Cardiac muscle cell (in vitro differentiated cells and primary cell): ENCODE results near the gene MCOLN1. TPM values are rescaled to one million over a fixed set of nuclear protein-coding genes. Genes with fewer than 3 reads are reported as not detected.

Experiments
- DNase-seq, 2 donors: peaks; one replicate each; pipeline versions ENCODE4 v3.0.0 to v3.0.0-alpha.2; 2010 to 2017; ENCODE audit warnings: low read depth in 1 of 2, low spot score in 1 of 2
- H3K27ac ChIP-seq: fragments of 200-600 bp; sonication (generic); 2 replicates; pipeline ENCODE4 v1.5.1; 2016
- H3K27me3 ChIP-seq: fragments of 200-600 bp; sonication (generic); 2 replicates; pipeline ENCODE4 v1.6.0; 2016; ENCODE audit warnings: control low read depth
- H3K36me3 ChIP-seq: fragments of 200-600 bp; sonication (generic); 2 replicates; pipeline ENCODE4 v1.5.1; 2016; ENCODE audit warnings: control low read depth
- H3K4me1 ChIP-seq: fragments of 200-600 bp; sonication (generic); 2 replicates; pipeline ENCODE4 v1.8.1; 2017; ENCODE audit warnings: low read depth, mild to moderate bottlenecking, mixed run types
- H3K4me3 ChIP-seq: fragments of 200-600 bp; sonication (generic); 2 replicates; pipeline ENCODE4 v1.5.1; 2016; ENCODE audit warnings: mild to moderate bottlenecking
- H3K9me3 ChIP-seq: fragments of 200-600 bp; sonication (generic); 2 replicates; pipeline ENCODE4 v1.5.1; 2017; ENCODE audit warnings: low read depth, mild to moderate bottlenecking, control low read depth
- CTCF ChIP-seq: IDR thresholded peaks from 2 replicates; pipeline ENCODE4 v1.5.1; 2012; ENCODE audit warnings: low read depth, mild to moderate bottlenecking, low read length
- polyA plus RNA-seq: library from polyadenylated mRNA; unstranded; fragments of >200 nt; fragmentation: Nextera tagmentation; extraction: Ambion mirVana; gene quantifications from 2 replicates; pipeline ENCODE4 v1.2.1, GENCODE V29; 2016
- total RNA-seq: library from RNA; depleted of rRNA; stranded (reverse); fragments of >200 nt; gene quantifications from 2 replicates; pipeline ENCODE4 v1.2.3, GENCODE V29; 2016

Gene MCOLN1
- total and polyA plus RNA-seq, 2 experiments from 2014 or later: 5.8 to 24.7 TPM

- Histone ChIP-seq H3K4me3 (peak overlapping the region; percentile 87), H3K4me1 (peaks cover 7% of the 10 kb centered on the region), H3K9me3 (no peaks in the 10 kb centered on the region), H3K27ac (no peak overlapping the region), H3K36me3 (peaks cover 2% of the 10 kb centered on the region), H3K27me3 (no peaks in the 10 kb centered on the region)
- peak in 1 of 2 donors; percentile 47 for DNase-seq
- no peak for TF ChIP-seq CTCF
These were observed 671 bp downstream of the MCOLN1 start for GRCh38 chr19:7522923-7523667.

- H3K36me3 ChIP-seq: peaks cover 2% of the 10 kb centered on the region
- H3K27me3 ChIP-seq: no peaks in the 10 kb centered on the region
- no peak for TF ChIP-seq CTCF
- peaks cover 7% of the 10 kb centered on the region for H3K4me1 ChIP-seq
- H3K4me3 ChIP-seq: no peak overlapping the region
- no peak overlapping the region for H3K27ac ChIP-seq
- no peaks in the 10 kb centered on the region for H3K9me3 ChIP-seq
- no peak for DNase-seq
These were observed 2.1 kb downstream of the MCOLN1 start for GRCh38 chr19:7524523-7524922.

GRCh38 chr19:7524992-7525739 lies 2.7 kb downstream of the MCOLN1 start:
- no peak for DNase-seq
- TF ChIP-seq CTCF: no peak
- H3K27me3 ChIP-seq: no peaks in the 10 kb centered on the region
- no peak overlapping the region for H3K27ac ChIP-seq
- H3K36me3 ChIP-seq: no peaks in the 10 kb centered on the region
- no peak overlapping the region for H3K4me3 ChIP-seq
- H3K4me1 ChIP-seq: peaks cover 7% of the 10 kb centered on the region
- no peaks in the 10 kb centered on the region for H3K9me3 ChIP-seq

- no peaks in the 10 kb centered on the region for H3K9me3 ChIP-seq
- H3K4me1 ChIP-seq: peaks cover 7% of the 10 kb centered on the region
- TF ChIP-seq CTCF: no peak
- no peaks in the 10 kb centered on the region for H3K27me3 ChIP-seq
- DNase-seq: no peak
- no peak overlapping the region for H3K27ac ChIP-seq
- no peak overlapping the region for H3K4me3 ChIP-seq
- H3K36me3 ChIP-seq: no peaks in the 10 kb centered on the region
These were observed 3.9 kb downstream of the MCOLN1 start for GRCh38 chr19:7526059-7526929.

GRCh38 chr19:7527516-7528191 lies 5.2 kb downstream of the MCOLN1 start:
- DNase-seq: no peak

More at GRCh38 chr19:7527516-7528191, 5.2 kb downstream of the MCOLN1 start:
- TF ChIP-seq CTCF: no peak
- no peak overlapping the region for H3K4me3 ChIP-seq
- no peaks in the 10 kb centered on the region for H3K9me3 ChIP-seq
- H3K4me1 ChIP-seq: peaks cover 7% of the 10 kb centered on the region
- no peaks in the 10 kb centered on the region for H3K36me3 ChIP-seq
- no peak overlapping the region for H3K27ac ChIP-seq
- no peaks in the 10 kb centered on the region for H3K27me3 ChIP-seq
